ENCODE data around the gene DCC.

DNA sequence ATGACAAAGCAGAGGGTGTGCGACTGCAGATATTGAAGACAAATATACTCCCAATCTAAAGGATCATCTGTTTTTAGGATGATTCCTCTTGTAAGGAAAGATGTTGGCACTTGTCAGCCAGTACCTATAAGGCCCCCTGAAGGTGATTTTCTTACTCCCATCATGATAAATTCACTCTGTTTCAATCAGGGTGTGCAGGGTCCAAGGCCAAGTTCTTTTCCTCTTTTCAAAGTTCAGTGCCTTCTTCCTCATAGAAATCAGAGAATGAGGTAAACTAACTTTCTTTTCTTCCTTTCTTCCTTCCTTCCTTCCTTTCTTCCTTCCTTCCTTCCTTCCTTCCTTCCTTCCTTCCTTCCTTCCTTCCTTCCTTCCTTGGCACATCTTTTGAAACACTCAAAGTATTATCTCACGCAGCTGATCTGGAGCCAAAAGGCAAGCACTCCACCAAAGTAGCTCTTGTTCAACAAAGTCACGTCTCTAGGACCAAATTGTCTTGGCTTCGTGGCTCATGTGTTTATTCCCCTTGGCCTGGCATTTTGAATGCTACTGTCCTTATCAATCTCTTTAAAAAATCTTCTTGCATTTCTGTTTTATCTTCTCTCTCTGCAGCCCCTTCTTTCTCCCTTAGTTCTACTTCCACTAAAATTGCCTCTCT lies 87.7 kb downstream of the DCC start:
- TF ChIP-seq, protein P1, sequence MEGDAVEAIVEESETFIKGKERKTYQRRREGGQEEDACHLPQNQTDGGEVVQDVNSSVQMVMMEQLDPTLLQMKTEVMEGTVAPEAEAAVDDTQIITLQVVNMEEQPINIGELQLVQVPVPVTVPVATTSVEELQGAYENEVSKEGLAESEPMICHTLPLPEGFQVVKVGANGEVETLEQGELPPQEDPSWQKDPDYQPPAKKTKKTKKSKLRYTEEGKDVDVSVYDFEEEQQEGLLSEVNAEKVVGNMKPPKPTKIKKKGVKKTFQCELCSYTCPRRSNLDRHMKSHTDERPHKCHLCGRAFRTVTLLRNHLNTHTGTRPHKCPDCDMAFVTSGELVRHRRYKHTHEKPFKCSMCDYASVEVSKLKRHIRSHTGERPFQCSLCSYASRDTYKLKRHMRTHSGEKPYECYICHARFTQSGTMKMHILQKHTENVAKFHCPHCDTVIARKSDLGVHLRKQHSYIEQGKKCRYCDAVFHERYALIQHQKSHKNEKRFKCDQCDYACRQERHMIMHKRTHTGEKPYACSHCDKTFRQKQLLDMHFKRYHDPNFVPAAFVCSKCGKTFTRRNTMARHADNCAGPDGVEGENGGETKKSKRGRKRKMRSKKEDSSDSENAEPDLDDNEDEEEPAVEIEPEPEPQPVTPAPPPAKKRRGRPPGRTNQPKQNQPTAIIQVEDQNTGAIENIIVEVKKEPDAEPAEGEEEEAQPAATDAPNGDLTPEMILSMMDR (conservative IDR thresholded peaks at IDR 0.05; ENCODE audit: low read length) = no peak
- TF ChIP-seq EZH2phosphoT487 (IDR thresholded peaks at IDR 0.05; ENCODE audit: borderline replicate concordance) = no peak

Measured in Loucy (cell line).